Prostate gland (tissue), 2 donors: ENCODE data around the gene QSER1. TPM values are rescaled to one million over a fixed set of nuclear protein-coding genes. Genes with fewer than 3 reads are reported as not detected.

Experiments used
- DNase-seq: peaks from one replicate; pipeline ENCODE4 v3.0.0-alpha.2; 2019; ENCODE audit warnings: low spot score
- H3K27ac ChIP-seq, 2 donors: fragments of 200-600 bp; sonication (generic); 2 replicates each; pipeline ENCODE4 v1.5.1; 2017 to 2019
- H3K27me3 ChIP-seq: fragments of 200-600 bp; sonication (generic); replicated peaks from 2 replicates; pipeline ENCODE4 v1.5.1; 2019; ENCODE audit not compliant: insufficient read depth
- H3K36me3 ChIP-seq, 2 donors: fragments of 200-600 bp; sonication (generic); 1 replicate in 1 of 2; 2 replicates in 1 of 2; pipeline versions ENCODE4 v1.5.1 to v1.8.1; 2017 to 2019
- H3K4me1 ChIP-seq: fragments of 200-600 bp; sonication (generic); replicated peaks from 2 replicates; pipeline ENCODE4 v1.5.1; 2019
- H3K4me3 ChIP-seq, 2 donors: fragments of 200-600 bp; sonication (generic); 2 replicates each; pipeline ENCODE4 v1.5.1; 2017 to 2019
- H3K9me3 ChIP-seq: fragments of 200-600 bp; sonication (generic); 2 replicates; pipeline ENCODE4 v1.5.1; 2017
- POLR2A ChIP-seq: fragments of 450-650 bp; IDR thresholded peaks from one replicate; pipeline ENCODE4 v1.6.1; 2016; ENCODE audit warnings: antibody characterized with exemption, mild to moderate bottlenecking
- POLR2AphosphoS5 ChIP-seq: sonication (generic); formaldehyde crosslinking; IDR thresholded peaks from one replicate; pipeline ENCODE4 v1.6.1; 2017; ENCODE audit warnings: antibody characterized with exemption
- WGBS: methylation state at CpG from one replicate; pipeline ENCODE4 v1.1.5; 2018; 5-methylcytosine and 5-hydroxymethylcytosine counted together
- intact Hi-C: fragments of 100-400 bp; cut with DNase I; formaldehyde crosslinking; loops from one replicate; pipeline ENCODE4 v1.14.2; 2022
- total RNA-seq, 2 donors: library from RNA; depleted of rRNA; stranded (reverse); fragments of >200 nt; gene quantifications; one replicate each; pipeline ENCODE4 v1.1.0, GENCODE V29; 2016
- TF ChIP-seq, protein P1 (sequence below), 4 experiments: fragments of 200-600 bp in 2 of 4; fragments of 450-650 bp in 2 of 4; sonication (generic) in 2 of 4; IDR thresholded peaks; 1 replicate in 3 of 4; 2 replicates in 1 of 4; pipeline ENCODE4 v1.5.1; 2016 to 2019; ENCODE audit warnings: antibody characterized with exemption in 4 of 4, mild to moderate bottlenecking in 2 of 4, moderate library complexity in 2 of 4

The QSER1 gene
- total RNA-seq, 2 donors from 2014 or later, result 15.8 to 25.5 TPM

DNA sequence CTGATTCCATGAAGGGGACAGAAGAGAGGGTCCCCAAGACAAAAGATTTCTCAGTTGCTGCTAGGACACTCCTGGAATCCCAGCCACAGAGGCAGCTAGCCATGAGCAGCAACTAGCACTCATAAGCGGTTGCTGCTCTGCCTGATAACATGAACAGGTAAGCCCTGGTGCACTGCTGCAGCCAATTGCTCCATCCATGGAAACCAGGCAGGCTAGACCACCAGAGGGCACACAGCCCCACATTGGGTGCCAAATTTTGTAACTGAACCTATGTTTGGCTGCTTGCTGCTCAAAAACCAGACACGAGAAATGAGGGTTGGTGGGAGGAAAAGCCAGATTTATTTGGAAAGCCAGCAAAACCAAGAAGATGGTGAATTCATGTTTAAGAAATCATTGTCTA lies 21.9 kb upstream of the QSER1 start:
- no peaks in the 10 kb centered on the region for H3K9me3 ChIP-seq
- no peak overlapping the region for H3K4me3 ChIP-seq
- no peaks in the 10 kb centered on the region for H3K36me3 ChIP-seq
- no peak for DNase-seq
- WGBS, result 50% methylated on average over 2 of the region's 2 CpGs
- H3K4me1 ChIP-seq, result no peaks in the 10 kb centered on the region
- TF ChIP-seq POLR2A, result no peak
- TF ChIP-seq POLR2AphosphoS5, result no peak
- TF ChIP-seq, protein P1, sequence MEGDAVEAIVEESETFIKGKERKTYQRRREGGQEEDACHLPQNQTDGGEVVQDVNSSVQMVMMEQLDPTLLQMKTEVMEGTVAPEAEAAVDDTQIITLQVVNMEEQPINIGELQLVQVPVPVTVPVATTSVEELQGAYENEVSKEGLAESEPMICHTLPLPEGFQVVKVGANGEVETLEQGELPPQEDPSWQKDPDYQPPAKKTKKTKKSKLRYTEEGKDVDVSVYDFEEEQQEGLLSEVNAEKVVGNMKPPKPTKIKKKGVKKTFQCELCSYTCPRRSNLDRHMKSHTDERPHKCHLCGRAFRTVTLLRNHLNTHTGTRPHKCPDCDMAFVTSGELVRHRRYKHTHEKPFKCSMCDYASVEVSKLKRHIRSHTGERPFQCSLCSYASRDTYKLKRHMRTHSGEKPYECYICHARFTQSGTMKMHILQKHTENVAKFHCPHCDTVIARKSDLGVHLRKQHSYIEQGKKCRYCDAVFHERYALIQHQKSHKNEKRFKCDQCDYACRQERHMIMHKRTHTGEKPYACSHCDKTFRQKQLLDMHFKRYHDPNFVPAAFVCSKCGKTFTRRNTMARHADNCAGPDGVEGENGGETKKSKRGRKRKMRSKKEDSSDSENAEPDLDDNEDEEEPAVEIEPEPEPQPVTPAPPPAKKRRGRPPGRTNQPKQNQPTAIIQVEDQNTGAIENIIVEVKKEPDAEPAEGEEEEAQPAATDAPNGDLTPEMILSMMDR (IDR thresholded peaks at IDR 0.05), result no peak
- H3K27me3 ChIP-seq, result no peaks in the 10 kb centered on the region
- H3K27ac ChIP-seq, result no peak overlapping the region
- intact Hi-C loops, result no loop called here

DNA sequence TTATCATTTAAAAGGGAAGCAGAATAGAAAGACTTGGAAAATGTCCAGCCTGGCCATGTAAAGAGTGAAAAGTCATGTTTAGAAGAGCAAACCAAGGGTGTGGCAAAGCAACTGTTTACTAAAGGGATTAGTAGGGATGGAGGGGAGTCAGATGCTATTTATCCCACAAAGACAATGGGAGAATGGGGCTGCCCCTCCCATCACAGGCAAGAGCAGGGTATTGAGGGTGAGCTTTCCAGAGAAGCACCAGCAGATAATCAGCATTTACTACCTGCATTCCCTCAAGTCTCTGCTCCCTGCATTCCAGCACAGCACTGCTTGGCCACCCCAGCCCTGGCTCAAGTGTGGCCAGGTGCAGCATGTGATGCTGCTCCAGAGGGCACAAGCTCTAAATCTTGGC lies 18.5 kb upstream of the QSER1 start:
- Histone ChIP-seq H3K36me3 (no peaks in the 10 kb centered on the region), H3K4me1 (no peaks in the 10 kb centered on the region), H3K27ac (no peak overlapping the region), H3K27me3 (no peaks in the 10 kb centered on the region), H3K9me3 (no peaks in the 10 kb centered on the region), H3K4me3 (no peak overlapping the region)
- DNase-seq, result no peak
- intact Hi-C loops, result no loop called here
- TF ChIP-seq POLR2A (no peak), POLR2AphosphoS5 (no peak)
- TF ChIP-seq, protein P1 (IDR thresholded peaks at IDR 0.05), result no peak

DNA sequence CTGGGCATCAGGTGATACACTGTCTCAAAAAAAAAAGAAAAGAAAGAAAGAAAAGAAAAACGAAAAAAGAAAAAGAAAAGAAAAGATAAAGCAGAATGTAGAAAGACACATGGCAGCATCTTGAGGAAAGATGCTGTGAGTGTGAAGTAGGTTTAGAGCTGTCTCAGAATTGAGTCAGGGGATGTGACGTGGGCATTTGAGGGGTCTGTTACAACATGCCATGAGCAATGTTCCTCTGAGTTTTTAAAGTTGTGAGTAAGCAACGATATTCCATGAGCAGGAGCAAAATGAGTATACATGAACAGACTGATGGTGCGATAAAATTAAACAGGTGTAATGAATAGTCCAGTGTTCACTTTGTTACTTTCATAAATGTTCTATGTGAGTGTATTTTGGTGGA lies 11.3 kb upstream of the QSER1 start:
- intact Hi-C loops, result no loop called here
- WGBS, result 50% methylated on average over 4 of the region's 4 CpGs
- Histone ChIP-seq H3K4me3 (no peak overlapping the region), H3K27ac (no peak overlapping the region), H3K9me3 (no peaks in the 10 kb centered on the region), H3K4me1 (no peaks in the 10 kb centered on the region), H3K36me3 (no peaks in the 10 kb centered on the region), H3K27me3 (no peaks in the 10 kb centered on the region)
- DNase-seq, result no peak
- TF ChIP-seq POLR2A (no peak), POLR2AphosphoS5 (no peak)
- TF ChIP-seq, protein P1 (IDR thresholded peaks at IDR 0.05), result no peak

DNA sequence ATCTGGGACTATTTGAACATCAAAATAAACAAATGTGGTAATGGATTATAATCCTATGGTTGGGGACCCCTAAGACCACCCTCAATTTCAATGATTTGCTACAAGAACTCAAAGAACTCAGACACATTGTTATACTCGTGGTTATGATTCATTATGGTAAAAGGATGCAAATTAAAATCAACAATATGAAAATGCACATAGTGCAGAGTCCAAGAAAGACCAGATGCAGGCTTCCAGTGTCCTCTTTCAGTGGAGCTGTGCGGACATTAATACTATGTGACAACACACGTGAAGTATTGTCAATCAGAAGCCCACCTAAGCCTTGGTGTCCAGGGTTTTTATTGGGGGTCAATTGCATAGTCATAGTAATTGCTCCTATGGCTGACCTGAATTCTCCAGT lies 9.2 kb upstream of the QSER1 start:
- 89% methylated on average over 3 of the region's 3 CpGs for WGBS

DNA sequence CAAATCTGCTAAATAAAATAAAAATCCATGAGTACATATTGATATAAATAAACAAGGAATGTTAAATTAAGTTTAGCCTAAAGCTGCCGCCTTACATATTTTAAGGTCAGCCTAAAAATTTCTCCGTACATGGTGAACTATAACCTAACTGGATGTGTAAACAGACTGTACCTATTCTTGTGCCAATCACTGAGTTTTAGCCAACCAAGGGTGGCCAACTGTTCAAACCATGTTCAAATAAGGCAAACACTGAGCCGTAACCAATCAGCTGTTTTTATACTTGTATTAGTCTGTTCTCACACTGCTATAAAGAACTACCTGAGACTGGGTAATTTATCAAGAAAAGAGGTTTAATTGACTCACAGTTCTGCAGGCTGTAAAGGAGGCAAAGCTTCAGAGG lies 8.6 kb upstream of the QSER1 start:
- intact Hi-C loops, result no loop called here
- H3K4me1 ChIP-seq, result no peaks in the 10 kb centered on the region
- no peak overlapping the region for H3K27ac ChIP-seq
- TF ChIP-seq POLR2A (no peak), POLR2AphosphoS5 (no peak)
- TF ChIP-seq, protein P1 (IDR thresholded peaks at IDR 0.05), result no peak
- no peak for DNase-seq
- 93% methylated on average over 3 of the region's 3 CpGs for WGBS
- no peaks in the 10 kb centered on the region for H3K9me3 ChIP-seq
- no peaks in the 10 kb centered on the region for H3K36me3 ChIP-seq
- no peaks in the 10 kb centered on the region for H3K27me3 ChIP-seq
- no peak overlapping the region for H3K4me3 ChIP-seq

More for the DNA sequence above, 9.2 kb upstream of the QSER1 start:
- TF ChIP-seq, protein P1 (IDR thresholded peaks at IDR 0.05), result no peak
- TF ChIP-seq POLR2A (no peak), POLR2AphosphoS5 (no peak)
- intact Hi-C loops, result no loop called here
- Histone ChIP-seq H3K9me3 (no peaks in the 10 kb centered on the region), H3K27me3 (no peaks in the 10 kb centered on the region), H3K4me1 (no peaks in the 10 kb centered on the region), H3K4me3 (no peak overlapping the region), H3K27ac (no peak overlapping the region), H3K36me3 (no peaks in the 10 kb centered on the region)
- no peak for DNase-seq
